ENCODE results near the gene RMDN2. TPM values are rescaled to one million over a fixed set of nuclear protein-coding genes. Genes with fewer than 3 reads are reported as not detected.

The RMDN2 gene
- total and polyA plus RNA-seq, 4 donors: 7.3 to 30.6 (median 13.3) TPM

DNA sequence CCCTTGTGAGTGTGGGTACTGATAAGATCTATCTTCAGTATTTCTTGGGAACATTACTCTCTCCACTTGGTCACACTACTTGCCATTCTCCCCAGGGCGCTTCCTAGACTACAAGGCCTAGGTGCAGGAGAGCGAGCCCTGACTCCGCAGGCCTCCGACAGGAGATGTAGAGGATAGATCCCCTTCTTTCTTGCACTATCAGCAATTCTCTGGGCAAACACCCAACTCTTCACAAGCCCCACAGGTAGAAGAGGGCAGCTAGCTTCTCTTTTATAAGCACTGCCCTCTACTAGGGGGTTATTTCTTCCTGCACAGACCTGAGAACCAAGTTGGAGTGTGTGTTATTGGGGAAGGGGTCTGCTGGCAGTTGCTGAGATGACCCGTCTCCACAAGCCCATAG lies 10.7 kb upstream of the RMDN2 start:
- WGBS: 96% methylated on average over 5 of the region's 5 CpGs
- no peaks in the 10 kb centered on the region for H3K9me3 ChIP-seq (ENCODE audit: control insufficient read depth in 4 of 4, low read length in 3 of 4)
- H3K9ac ChIP-seq (ENCODE audit: low read depth in 1 of 2, low read length in 2 of 2): no peak overlapping the region
- no peaks in the 10 kb centered on the region for H3K36me3 ChIP-seq (ENCODE audit: control insufficient read depth in 4 of 4, insufficient read depth in 3 of 4, low read depth in 1 of 4, low read length in 3 of 4)
- H3K27me3 ChIP-seq (ENCODE audit: control insufficient read depth in 4 of 4, insufficient read depth in 4 of 4, low read length in 3 of 4): no peaks in the 10 kb centered on the region
- no peak overlapping the region for H3K4me3 ChIP-seq (ENCODE audit: low read depth in 1 of 3, low read length in 3 of 3)
- TF ChIP-seq RXRA (IDR thresholded peaks at IDR 0.05) (no peak), NR2F2 (IDR thresholded peaks at IDR 0.05) (no peak), FOXA1 (IDR thresholded peaks at IDR 0.05) (no peak), ZBTB33 (IDR thresholded peaks at IDR 0.05) (no peak), HNF4A (conservative IDR thresholded peaks at IDR 0.05) (no peak), RAD21 (IDR thresholded peaks at IDR 0.05) (no peak), YY1 (IDR thresholded peaks at IDR 0.05) (no peak), HNF4G (IDR thresholded peaks at IDR 0.05) (no peak), GABPA (IDR thresholded peaks at IDR 0.05 in 1 of 2, conservative IDR thresholded peaks at IDR 0.05 in 1 of 2) (no peak)
- TF ChIP-seq, protein P1, sequence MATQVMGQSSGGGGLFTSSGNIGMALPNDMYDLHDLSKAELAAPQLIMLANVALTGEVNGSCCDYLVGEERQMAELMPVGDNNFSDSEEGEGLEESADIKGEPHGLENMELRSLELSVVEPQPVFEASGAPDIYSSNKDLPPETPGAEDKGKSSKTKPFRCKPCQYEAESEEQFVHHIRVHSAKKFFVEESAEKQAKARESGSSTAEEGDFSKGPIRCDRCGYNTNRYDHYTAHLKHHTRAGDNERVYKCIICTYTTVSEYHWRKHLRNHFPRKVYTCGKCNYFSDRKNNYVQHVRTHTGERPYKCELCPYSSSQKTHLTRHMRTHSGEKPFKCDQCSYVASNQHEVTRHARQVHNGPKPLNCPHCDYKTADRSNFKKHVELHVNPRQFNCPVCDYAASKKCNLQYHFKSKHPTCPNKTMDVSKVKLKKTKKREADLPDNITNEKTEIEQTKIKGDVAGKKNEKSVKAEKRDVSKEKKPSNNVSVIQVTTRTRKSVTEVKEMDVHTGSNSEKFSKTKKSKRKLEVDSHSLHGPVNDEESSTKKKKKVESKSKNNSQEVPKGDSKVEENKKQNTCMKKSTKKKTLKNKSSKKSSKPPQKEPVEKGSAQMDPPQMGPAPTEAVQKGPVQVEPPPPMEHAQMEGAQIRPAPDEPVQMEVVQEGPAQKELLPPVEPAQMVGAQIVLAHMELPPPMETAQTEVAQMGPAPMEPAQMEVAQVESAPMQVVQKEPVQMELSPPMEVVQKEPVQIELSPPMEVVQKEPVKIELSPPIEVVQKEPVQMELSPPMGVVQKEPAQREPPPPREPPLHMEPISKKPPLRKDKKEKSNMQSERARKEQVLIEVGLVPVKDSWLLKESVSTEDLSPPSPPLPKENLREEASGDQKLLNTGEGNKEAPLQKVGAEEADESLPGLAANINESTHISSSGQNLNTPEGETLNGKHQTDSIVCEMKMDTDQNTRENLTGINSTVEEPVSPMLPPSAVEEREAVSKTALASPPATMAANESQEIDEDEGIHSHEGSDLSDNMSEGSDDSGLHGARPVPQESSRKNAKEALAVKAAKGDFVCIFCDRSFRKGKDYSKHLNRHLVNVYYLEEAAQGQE (IDR thresholded peaks at IDR 0.05): no peak
- peaks cover 1 to 38% (median 25%) of the 10 kb centered on the region in 4 donors for H3K4me1 ChIP-seq (ENCODE audit: control insufficient read depth in 4 of 4, insufficient read depth in 4 of 4, low read length in 3 of 4)
- no peak overlapping the region for H3K27ac ChIP-seq (ENCODE audit: low read depth in 1 of 2, low read length in 2 of 2)
- no peak for DNase-seq (ENCODE audit: low spot score)

DNA sequence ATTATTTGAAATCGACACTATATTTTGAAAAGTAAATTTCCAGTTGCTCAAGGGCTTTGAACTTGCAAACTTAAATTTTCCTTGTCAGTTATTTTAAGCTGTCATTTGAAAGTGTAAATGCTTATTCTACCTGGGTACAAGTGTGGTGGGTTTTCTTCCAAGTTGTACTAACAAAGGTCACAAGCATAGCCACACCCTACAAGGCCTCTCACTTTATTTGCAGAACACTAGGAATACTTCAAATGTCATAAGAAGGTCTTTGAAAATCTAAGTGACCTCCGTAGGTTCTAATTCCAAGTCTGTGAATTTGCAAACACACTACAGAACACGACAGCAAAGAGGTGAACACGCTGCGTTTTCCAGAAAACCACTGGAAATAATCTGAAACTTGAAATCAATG lies 9.3 kb upstream of the RMDN2 start:
- H3K27ac ChIP-seq (ENCODE audit: low read depth in 1 of 2, low read length in 2 of 2): no peak overlapping the region
- no peak overlapping the region for H3K4me3 ChIP-seq (ENCODE audit: low read depth in 1 of 3, low read length in 3 of 3)
- 47% methylated on average over 5 of the region's 5 CpGs for WGBS
- H3K9me3 ChIP-seq (ENCODE audit: control insufficient read depth in 4 of 4, low read length in 3 of 4): no peaks in the 10 kb centered on the region
- no peaks in the 10 kb centered on the region for H3K36me3 ChIP-seq (ENCODE audit: control insufficient read depth in 4 of 4, insufficient read depth in 3 of 4, low read depth in 1 of 4, low read length in 3 of 4)
- TF ChIP-seq HNF4A (conservative IDR thresholded peaks at IDR 0.05) (no peak), RAD21 (IDR thresholded peaks at IDR 0.05) (no peak), HNF4G (IDR thresholded peaks at IDR 0.05) (no peak), NR2F2 (IDR thresholded peaks at IDR 0.05) (no peak), MAX (IDR thresholded peaks at IDR 0.05) (no peak)
- TF ChIP-seq, protein P2, sequence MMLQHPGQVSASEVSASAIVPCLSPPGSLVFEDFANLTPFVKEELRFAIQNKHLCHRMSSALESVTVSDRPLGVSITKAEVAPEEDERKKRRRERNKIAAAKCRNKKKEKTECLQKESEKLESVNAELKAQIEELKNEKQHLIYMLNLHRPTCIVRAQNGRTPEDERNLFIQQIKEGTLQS (IDR thresholded peaks at IDR 0.05): no peak
- H3K27me3 ChIP-seq (ENCODE audit: control insufficient read depth in 4 of 4, insufficient read depth in 4 of 4, low read length in 3 of 4): no peaks in the 10 kb centered on the region
- peaks cover 4 to 52% (median 39%) of the 10 kb centered on the region in 4 donors for H3K4me1 ChIP-seq (ENCODE audit: control insufficient read depth in 4 of 4, insufficient read depth in 4 of 4, low read length in 3 of 4)
- H3K9ac ChIP-seq (ENCODE audit: low read depth in 1 of 2, low read length in 2 of 2): no peak overlapping the region
- no peak for DNase-seq (ENCODE audit: low spot score)

Measured in liver (tissue), 9 donors.